Measurements from ENCODE around the gene FOSB. TPM values are rescaled to one million over a fixed set of nuclear protein-coding genes. Genes with fewer than 3 reads are reported as not detected.

FOSB gene
- total and polyA plus RNA-seq, 9 of the 15 experiments (the other 6 are each of a cell fraction or from before 2014, with no cell fraction given): 0.11 to 2.7 (median 0.73) TPM

DNA sequence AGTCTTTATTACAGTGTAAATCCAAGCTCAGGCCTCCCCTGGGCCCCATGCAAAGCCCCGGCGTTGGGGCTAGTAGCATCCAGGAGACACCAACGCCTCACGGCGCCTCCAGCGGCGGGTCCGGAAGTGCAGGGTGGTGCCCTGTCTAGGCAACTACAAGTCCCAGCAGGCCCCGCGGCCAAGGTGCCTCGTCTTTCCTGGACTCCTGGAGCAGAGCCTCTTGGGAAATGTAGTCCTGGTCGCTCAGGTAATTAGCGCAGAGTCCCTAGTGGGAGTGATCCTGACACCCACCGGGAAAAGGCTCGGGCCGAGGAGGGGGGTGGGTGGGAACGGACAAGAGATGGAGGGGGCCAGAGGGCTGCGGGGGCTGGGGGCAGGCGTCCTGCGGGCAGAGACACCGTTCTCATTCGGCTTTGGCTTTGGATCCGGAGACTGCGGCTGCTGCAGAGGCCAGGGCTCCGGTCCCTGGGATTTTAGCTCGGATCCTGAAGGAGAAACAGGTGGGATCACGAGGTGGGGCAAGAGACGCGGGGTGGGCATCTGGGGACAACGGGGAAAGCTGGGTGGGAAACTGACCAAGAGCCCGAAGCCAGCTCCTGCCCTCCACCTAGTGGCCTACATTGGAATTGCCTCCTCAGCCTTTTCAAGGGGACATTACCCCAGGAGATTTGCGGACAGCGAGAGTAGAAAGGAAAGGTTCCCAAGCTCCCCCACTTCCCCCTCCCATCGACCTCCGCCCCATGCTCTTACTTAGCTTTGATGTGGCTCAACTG, 17.7 kb downstream of the FOSB start (continued):
- TF ChIP-seq, protein P1, sequence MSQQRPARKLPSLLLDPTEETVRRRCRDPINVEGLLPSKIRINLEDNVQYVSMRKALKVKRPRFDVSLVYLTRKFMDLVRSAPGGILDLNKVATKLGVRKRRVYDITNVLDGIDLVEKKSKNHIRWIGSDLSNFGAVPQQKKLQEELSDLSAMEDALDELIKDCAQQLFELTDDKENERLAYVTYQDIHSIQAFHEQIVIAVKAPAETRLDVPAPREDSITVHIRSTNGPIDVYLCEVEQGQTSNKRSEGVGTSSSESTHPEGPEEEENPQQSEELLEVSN (IDR thresholded peaks at IDR 0.05; ENCODE audit: borderline replicate concordance in 1 of 2, extremely low read depth in 1 of 2, insufficient read depth in 1 of 2, insufficient read length in 1 of 2, low read depth in 1 of 2, low read length in 1 of 2, poor library complexity in 1 of 2, severe bottlenecking in 1 of 2): peak; percentile 17 to 61
- peak; percentile 82; the same call in 1 of the 2 replicates for TF ChIP-seq TCF7 (IDR thresholded peaks at IDR 0.05; ENCODE audit: borderline replicate concordance)
- TF ChIP-seq, protein P2, sequence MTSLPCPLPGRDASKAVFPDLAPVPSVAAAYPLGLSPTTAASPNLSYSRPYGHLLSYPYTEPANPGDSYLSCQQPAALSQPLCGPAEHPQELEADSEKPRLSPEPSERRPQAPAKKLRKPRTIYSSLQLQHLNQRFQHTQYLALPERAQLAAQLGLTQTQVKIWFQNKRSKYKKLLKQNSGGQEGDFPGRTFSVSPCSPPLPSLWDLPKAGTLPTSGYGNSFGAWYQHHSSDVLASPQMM (CRISPR knock-in tag; IDR thresholded peaks at IDR 0.05): no peak
- TF ChIP-seq XRCC5 (IDR thresholded peaks at IDR 0.05; ENCODE audit: low read depth, low read length): peak; percentile 69
- peak; percentile 77 for TF ChIP-seq ELF1 (tag; IDR thresholded peaks at IDR 0.05)
- TF ChIP-seq ZBTB7A (IDR thresholded peaks at IDR 0.05; ENCODE audit: borderline replicate concordance, control insufficient read depth, low read depth, low read length): peak; percentile 87
- no peak for TF ChIP-seq EP300 (IDR thresholded peaks at IDR 0.05; ENCODE audit: low read length)
- no peak for TF ChIP-seq DNMT1 (IDR thresholded peaks at IDR 0.05)
- no peak for TF ChIP-seq ZNF311 (CRISPR knock-in tag; IDR thresholded peaks at IDR 0.05)
- TF ChIP-seq ZNF175 (CRISPR knock-in tag; IDR thresholded peaks at IDR 0.05; ENCODE audit: low read depth): peak; percentile 82; the same call in 1 of the 2 replicates
- no peak for TF ChIP-seq NFE2L1 (tag; IDR thresholded peaks at IDR 0.05; ENCODE audit: borderline replicate concordance, low read depth)
- TF ChIP-seq SREBF2 (CRISPR knock-in tag; IDR thresholded peaks at IDR 0.05): no peak
- TF ChIP-seq KDM1A (IDR thresholded peaks at IDR 0.05): no peak; a peak in 1 of 4 replicates
- TF ChIP-seq KLF16 (IDR thresholded peaks at IDR 0.05): peak; percentile 71; the same call in 1 of the 2 replicates
- no peak for TF ChIP-seq RNF2 (IDR thresholded peaks at IDR 0.05)
- no peak for TF ChIP-seq HDAC6 (IDR thresholded peaks at IDR 0.05; ENCODE audit: low read depth, low read length)
- TF ChIP-seq TAF1 (IDR thresholded peaks at IDR 0.05; ENCODE audit: control insufficient read depth, extremely low read depth, insufficient read depth, low read length, severe bottlenecking): peak; percentile 22
- TF ChIP-seq CTCF (IDR thresholded peaks at IDR 0.05 in 2 of 3, conservative IDR thresholded peaks at IDR 0.05 in 1 of 3; ENCODE audit: insufficient read depth in 2 of 3, low read depth in 1 of 3, low read length in 3 of 3): peak; percentile 91 to 93 (median 93)
- TF ChIP-seq, protein P3, sequence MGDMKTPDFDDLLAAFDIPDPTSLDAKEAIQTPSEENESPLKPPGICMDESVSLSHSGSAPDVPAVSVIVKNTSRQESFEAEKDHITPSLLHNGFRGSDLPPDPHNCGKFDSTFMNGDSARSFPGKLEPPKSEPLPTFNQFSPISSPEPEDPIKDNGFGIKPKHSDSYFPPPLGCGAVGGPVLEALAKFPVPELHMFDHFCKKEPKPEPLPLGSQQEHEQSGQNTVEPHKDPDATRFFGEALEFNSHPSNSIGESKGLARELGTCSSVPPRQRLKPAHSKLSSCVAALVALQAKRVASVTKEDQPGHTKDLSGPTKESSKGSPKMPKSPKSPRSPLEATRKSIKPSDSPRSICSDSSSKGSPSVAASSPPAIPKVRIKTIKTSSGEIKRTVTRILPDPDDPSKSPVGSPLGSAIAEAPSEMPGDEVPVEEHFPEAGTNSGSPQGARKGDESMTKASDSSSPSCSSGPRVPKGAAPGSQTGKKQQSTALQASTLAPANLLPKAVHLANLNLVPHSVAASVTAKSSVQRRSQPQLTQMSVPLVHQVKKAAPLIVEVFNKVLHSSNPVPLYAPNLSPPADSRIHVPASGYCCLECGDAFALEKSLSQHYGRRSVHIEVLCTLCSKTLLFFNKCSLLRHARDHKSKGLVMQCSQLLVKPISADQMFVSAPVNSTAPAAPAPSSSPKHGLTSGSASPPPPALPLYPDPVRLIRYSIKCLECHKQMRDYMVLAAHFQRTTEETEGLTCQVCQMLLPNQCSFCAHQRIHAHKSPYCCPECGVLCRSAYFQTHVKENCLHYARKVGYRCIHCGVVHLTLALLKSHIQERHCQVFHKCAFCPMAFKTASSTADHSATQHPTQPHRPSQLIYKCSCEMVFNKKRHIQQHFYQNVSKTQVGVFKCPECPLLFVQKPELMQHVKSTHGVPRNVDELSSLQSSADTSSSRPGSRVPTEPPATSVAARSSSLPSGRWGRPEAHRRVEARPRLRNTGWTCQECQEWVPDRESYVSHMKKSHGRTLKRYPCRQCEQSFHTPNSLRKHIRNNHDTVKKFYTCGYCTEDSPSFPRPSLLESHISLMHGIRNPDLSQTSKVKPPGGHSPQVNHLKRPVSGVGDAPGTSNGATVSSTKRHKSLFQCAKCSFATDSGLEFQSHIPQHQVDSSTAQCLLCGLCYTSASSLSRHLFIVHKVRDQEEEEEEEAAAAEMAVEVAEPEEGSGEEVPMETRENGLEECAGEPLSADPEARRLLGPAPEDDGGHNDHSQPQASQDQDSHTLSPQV (IDR thresholded peaks at IDR 0.05): peak; percentile 96
- TF ChIP-seq NUFIP1 (IDR thresholded peaks at IDR 0.05; ENCODE audit: partially characterized antibody): no peak
